HepG2 (cell line): ENCODE measurements around the gene CCDC91. TPM values are rescaled to one million over a fixed set of nuclear protein-coding genes. Genes with fewer than 3 reads are reported as not detected.

Experiments used
- ATAC-seq: fragments of 200-7000 bp; cut with Tn5 transposase; 3 replicates; pipeline ENCODE4 v1.9.1; 2020; ENCODE audit warnings: mild to moderate bottlenecking, moderate library complexity
- BruUV-seq: library from RNA; stranded (reverse); fragments of 400-500 nt; replicated peaks from 2 replicates; lab custom pipeline; 2021; lab: Mats Ljungman, UMichigan
- CTCF ChIA-PET: fragments of 300-600 bp; formaldehyde crosslinking; extraction: SDS; loops from one replicate; lab custom pipeline; 2021; ENCODE audit warnings: low total read pairs, inconsistent platforms, low intra/inter-chr PET ratio; lab: Yijun Ruan, JAX
- POLR2A ChIA-PET: fragments of 350-600 bp; sonication (Branson Sonifier 250); formaldehyde crosslinking; loops from one replicate; lab custom pipeline; 2020; ENCODE audit warnings: antibody characterized with exemption, inconsistent platforms; lab: Yijun Ruan, JAX
- DNase-seq: peaks from one replicate; pipeline ENCODE4 v3.0.0-alpha.2; 2015; ENCODE audit warnings: low spot score
- FAIRE-seq: peaks from 3 replicates; lab custom pipeline; 2011; peaks lifted over from hg19 to GRCh38; lab: Jason Lieb, UNC
- H2AFZ ChIP-seq: one replicate; pipeline ENCODE4 v1.6.1; 2011; ENCODE audit warnings: low read length, inconsistent platforms
- H3K27ac ChIP-seq: fragments of 300-600 bp; 3 replicates; pipeline ENCODE4 v1.8.0; 2011; ENCODE audit warnings: mixed run types, mild to moderate bottlenecking, mixed read lengths, low read length, inconsistent platforms; ENCODE audit not compliant: insufficient read depth; ENCODE audit errors: extremely low read length
- H3K27me3 ChIP-seq, 2 experiments: fragments of 200-600 bp in 1 of 2; 2 replicates in 1 of 2; 3 replicates in 1 of 2; pipeline versions ENCODE4 v1.6.0 to v1.8.0; 2011; ENCODE audit warnings: low read length in 2 of 2, mild to moderate bottlenecking in 2 of 2, moderate library complexity in 2 of 2, inconsistent platforms in 1 of 2; ENCODE audit not compliant: insufficient read depth in 2 of 2, control insufficient read depth in 1 of 2
- H3K36me3 ChIP-seq, 2 experiments: fragments of 200-600 bp in 1 of 2; replicated peaks in 1 of 2; 2 replicates in 1 of 2; 3 replicates in 1 of 2; pipeline versions ENCODE4 v1.5.1 to v1.8.0; 2011; ENCODE audit warnings: low read length in 2 of 2, inconsistent platforms in 1 of 2; ENCODE audit not compliant: insufficient read depth in 2 of 2, control insufficient read depth in 1 of 2
- H3K4me1 ChIP-seq: 2 replicates; pipeline ENCODE4 v1.5.1; 2012; ENCODE audit warnings: low read length, inconsistent platforms; ENCODE audit not compliant: insufficient read depth
- H3K4me2 ChIP-seq: 2 replicates; pipeline ENCODE4 v1.6.0; 2011; ENCODE audit warnings: low read depth, low read length, inconsistent platforms
- H3K4me3 ChIP-seq, 3 experiments: fragments of 200-600 bp in 1 of 3; sonication (generic), shearing (Covaris generic) in 1 of 3; replicated peaks in 1 of 3; 2 replicates each; pipeline ENCODE4 v1.5.1; 2011 to 2016; ENCODE audit warnings: low read length in 3 of 3, inconsistent platforms in 2 of 3, low read depth in 2 of 3, mild to moderate bottlenecking in 2 of 3, control low read depth in 1 of 3, mixed read lengths in 1 of 3; ENCODE audit not compliant: insufficient read depth in 1 of 3
- H3K79me2 ChIP-seq: one replicate; pipeline ENCODE4 v1.6.1; 2011; ENCODE audit warnings: low read length, inconsistent platforms; ENCODE audit not compliant: insufficient read depth
- H3K9ac ChIP-seq: 2 replicates; pipeline ENCODE4 v1.6.0; 2011; ENCODE audit warnings: mild to moderate bottlenecking, low read depth, low read length, inconsistent platforms; ENCODE audit not compliant: insufficient read depth
- H3K9me3 ChIP-seq: 2 replicates; pipeline ENCODE4 v1.5.1; 2012; ENCODE audit warnings: mild to moderate bottlenecking, low read length
- H4K20me1 ChIP-seq: 2 replicates; pipeline ENCODE4 v1.6.0; 2011; ENCODE audit warnings: inconsistent platforms, mild to moderate bottlenecking, low read length, moderate library complexity; ENCODE audit not compliant: insufficient read depth
- NPAS2 ChIP-seq: sonication (generic); formaldehyde crosslinking; IDR thresholded peaks from 2 replicates; pipeline ENCODE4 v1.8.0; 2022; ENCODE audit warnings: mild to moderate bottlenecking, missing genetic modification reagents, borderline replicate concordance
- SIX4 ChIP-seq: sonication (generic); formaldehyde crosslinking; IDR thresholded peaks from 2 replicates; pipeline ENCODE4 v1.4.0; 2020; ENCODE audit warnings: missing genetic modification reagents
- SUZ12 ChIP-seq: fragments of 150-350 bp; IDR thresholded peaks from 2 replicates; pipeline ENCODE4 v1.6.1; 2014; ENCODE audit warnings: low read depth, low read length
- ZNF484 ChIP-seq: sonication (generic); formaldehyde crosslinking; IDR thresholded peaks from 2 replicates; pipeline ENCODE4 v1.5.1; 2020; ENCODE audit warnings: mild to moderate bottlenecking, low read depth, missing genetic modification reagents, borderline replicate concordance
- ZNF740 ChIP-seq: sonication (generic); formaldehyde crosslinking; IDR thresholded peaks from 2 replicates; pipeline ENCODE4 v1.4.0; 2020; ENCODE audit warnings: missing genetic modification reagents
- ZSCAN12 ChIP-seq: sonication (generic); formaldehyde crosslinking; IDR thresholded peaks from 2 replicates; pipeline ENCODE4 v1.9.0; 2021; ENCODE audit warnings: mild to moderate bottlenecking, missing genetic modification reagents
- WGBS: methylation state at CpG from one replicate; pipeline ENCODE4 v1.1.6; 2017; ENCODE audit warnings: low lambda C conversion rate; 5-methylcytosine and 5-hydroxymethylcytosine counted together
- in situ Hi-C: cut with HindIII; loops from 2 replicates; pipeline ENCODE4 v1.10.0; 2017; ENCODE audit warnings: low pct_unique_long_range_greater_than_20kb; ENCODE audit not compliant: extremely low pct_ligation_motif_present
- intact Hi-C: fragments of 100-400 bp; cut with micrococcal nuclease; formaldehyde crosslinking; loops from one replicate; pipeline ENCODE4 v1.10.0; 2022; ENCODE audit not compliant: unreplicated experiment
- polyA plus RNA-seq, 8 experiments: library from polyadenylated mRNA; depleted of rRNA in 3 of 8; stranded (reverse) in 7 of 8; unstranded in 1 of 8; fragments of >200 nt; fragmentation: Illumina TruSeq in 4 of 8; extraction: Trizol in 4 of 8; gene quantifications; 2 replicates each; pipeline versions ENCODE4 v1.2.1 to v1.2.3, GENCODE V29; 2011 to 2016; ENCODE audit warnings: low read depth in 4 of 8, missing spikeins in 1 of 8, mixed read lengths in 1 of 8; ENCODE audit not compliant: insufficient read depth in 1 of 8
- total RNA-seq, 5 experiments: library from RNA; depleted of rRNA; stranded (reverse); fragments of >200 nt; fragmentation: Illumina TruSeq; extraction: Trizol; gene quantifications; 2 replicates each; pipeline ENCODE4 v1.2.3, GENCODE V29; 2016; ENCODE audit warnings: low read depth in 1 of 5
- TF ChIP-seq, protein P1 (sequence below): sonication (generic); formaldehyde crosslinking; IDR thresholded peaks from 2 replicates; pipeline ENCODE4 v1.5.0; 2020; ENCODE audit warnings: missing genetic modification reagents
- TF ChIP-seq, protein P2 (sequence below): sonication (generic); formaldehyde crosslinking; IDR thresholded peaks from 2 replicates; pipeline ENCODE4 v1.4.0; 2020; ENCODE audit warnings: mild to moderate bottlenecking, low read depth, missing genetic modification reagents
- TF ChIP-seq, protein P3 (sequence below): IDR thresholded peaks from 2 replicates; pipeline ENCODE4 v1.6.1; 2016; ENCODE audit warnings: missing compliant biosample characterization, missing genetic modification reagents, borderline replicate concordance
- TF ChIP-seq, protein P4 (sequence below): sonication (generic); formaldehyde crosslinking; IDR thresholded peaks from one replicate; pipeline ENCODE4 v1.5.1; 2020; ENCODE audit warnings: mild to moderate bottlenecking, missing genetic modification reagents; ENCODE audit errors: not compliant biosample characterization
- TF ChIP-seq, protein P5 (sequence below): sonication (generic); formaldehyde crosslinking; conservative IDR thresholded peaks from 2 replicates; pipeline ENCODE4 v1.8.0; 2022; ENCODE audit warnings: mild to moderate bottlenecking, moderate library complexity, missing genetic modification reagents

Gene CCDC91
- total and polyA plus RNA-seq, 2 of the 13 experiments (the other 11 are each of a cell fraction or from before 2014, with no cell fraction given), result 9.8 to 15.8 TPM

DNA sequence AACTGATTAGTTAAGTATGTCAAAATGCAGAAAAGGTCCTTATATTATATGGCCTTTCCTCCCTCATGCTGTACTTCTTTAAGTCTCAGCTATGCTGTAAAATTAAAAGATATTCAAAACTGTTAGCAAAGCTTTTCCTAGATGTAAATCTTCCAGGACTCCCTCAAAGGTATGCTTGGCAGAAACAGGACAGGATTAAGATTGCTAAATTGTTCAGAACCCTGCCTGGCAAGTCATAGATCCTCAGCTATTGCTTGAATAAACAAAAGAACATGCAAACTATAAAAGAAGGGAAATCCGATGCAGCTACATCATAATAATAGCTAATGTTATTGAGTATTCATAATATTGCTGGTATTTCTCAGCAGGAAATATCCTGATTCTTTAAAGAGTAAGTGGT lies 322.6 kb downstream of the CCDC91 start:
- H3K27ac ChIP-seq, result no peak overlapping the region
- ChIA-PET CTCF (no interaction called here), POLR2A (no interaction called here)
- no peaks in the 10 kb centered on the region for H3K9me3 ChIP-seq
- no peak for FAIRE-seq
- in situ Hi-C loops, result no loop called here
- BruUV-seq, result no TSS peak
- no peaks in the 10 kb centered on the region for H3K27me3 ChIP-seq
- no peak overlapping the region for H3K9ac ChIP-seq
- no peak overlapping the region for H3K4me3 ChIP-seq
- WGBS, result 63% methylated on average over 1 of the region's 1 CpG
- no peak for ATAC-seq
- no peaks in the 10 kb centered on the region for H3K4me1 ChIP-seq
- DNase-seq, result no peak
- H4K20me1 ChIP-seq, result no peaks in the 10 kb centered on the region
- H3K4me2 ChIP-seq, result no peak overlapping the region
- intact Hi-C loops, result no loop called here
- no peaks in the 10 kb centered on the region for H3K36me3 ChIP-seq
- no peaks in the 10 kb centered on the region for H3K79me2 ChIP-seq
- H2AFZ ChIP-seq, result no peak overlapping the region
- TF ChIP-seq, protein P1, sequence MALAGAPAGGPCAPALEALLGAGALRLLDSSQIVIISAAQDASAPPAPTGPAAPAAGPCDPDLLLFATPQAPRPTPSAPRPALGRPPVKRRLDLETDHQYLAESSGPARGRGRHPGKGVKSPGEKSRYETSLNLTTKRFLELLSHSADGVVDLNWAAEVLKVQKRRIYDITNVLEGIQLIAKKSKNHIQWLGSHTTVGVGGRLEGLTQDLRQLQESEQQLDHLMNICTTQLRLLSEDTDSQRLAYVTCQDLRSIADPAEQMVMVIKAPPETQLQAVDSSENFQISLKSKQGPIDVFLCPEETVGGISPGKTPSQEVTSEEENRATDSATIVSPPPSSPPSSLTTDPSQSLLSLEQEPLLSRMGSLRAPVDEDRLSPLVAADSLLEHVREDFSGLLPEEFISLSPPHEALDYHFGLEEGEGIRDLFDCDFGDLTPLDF (CRISPR knock-in tag), result no peak
- TF ChIP-seq NPAS2, result no peak
- TF ChIP-seq ZSCAN12 (CRISPR knock-in tag), result no peak
- TF ChIP-seq SIX4 (CRISPR knock-in tag), result no peak
- TF ChIP-seq, protein P2, sequence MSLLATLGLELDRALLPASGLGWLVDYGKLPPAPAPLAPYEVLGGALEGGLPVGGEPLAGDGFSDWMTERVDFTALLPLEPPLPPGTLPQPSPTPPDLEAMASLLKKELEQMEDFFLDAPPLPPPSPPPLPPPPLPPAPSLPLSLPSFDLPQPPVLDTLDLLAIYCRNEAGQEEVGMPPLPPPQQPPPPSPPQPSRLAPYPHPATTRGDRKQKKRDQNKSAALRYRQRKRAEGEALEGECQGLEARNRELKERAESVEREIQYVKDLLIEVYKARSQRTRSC, result no peak
- no peak for TF ChIP-seq ZNF740 (CRISPR knock-in tag)
- TF ChIP-seq, protein P3, sequence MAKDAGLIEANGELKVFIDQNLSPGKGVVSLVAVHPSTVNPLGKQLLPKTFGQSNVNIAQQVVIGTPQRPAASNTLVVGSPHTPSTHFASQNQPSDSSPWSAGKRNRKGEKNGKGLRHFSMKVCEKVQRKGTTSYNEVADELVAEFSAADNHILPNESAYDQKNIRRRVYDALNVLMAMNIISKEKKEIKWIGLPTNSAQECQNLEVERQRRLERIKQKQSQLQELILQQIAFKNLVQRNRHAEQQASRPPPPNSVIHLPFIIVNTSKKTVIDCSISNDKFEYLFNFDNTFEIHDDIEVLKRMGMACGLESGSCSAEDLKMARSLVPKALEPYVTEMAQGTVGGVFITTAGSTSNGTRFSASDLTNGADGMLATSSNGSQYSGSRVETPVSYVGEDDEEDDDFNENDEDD (CRISPR knock-in tag), result no peak
- TF ChIP-seq, protein P4, sequence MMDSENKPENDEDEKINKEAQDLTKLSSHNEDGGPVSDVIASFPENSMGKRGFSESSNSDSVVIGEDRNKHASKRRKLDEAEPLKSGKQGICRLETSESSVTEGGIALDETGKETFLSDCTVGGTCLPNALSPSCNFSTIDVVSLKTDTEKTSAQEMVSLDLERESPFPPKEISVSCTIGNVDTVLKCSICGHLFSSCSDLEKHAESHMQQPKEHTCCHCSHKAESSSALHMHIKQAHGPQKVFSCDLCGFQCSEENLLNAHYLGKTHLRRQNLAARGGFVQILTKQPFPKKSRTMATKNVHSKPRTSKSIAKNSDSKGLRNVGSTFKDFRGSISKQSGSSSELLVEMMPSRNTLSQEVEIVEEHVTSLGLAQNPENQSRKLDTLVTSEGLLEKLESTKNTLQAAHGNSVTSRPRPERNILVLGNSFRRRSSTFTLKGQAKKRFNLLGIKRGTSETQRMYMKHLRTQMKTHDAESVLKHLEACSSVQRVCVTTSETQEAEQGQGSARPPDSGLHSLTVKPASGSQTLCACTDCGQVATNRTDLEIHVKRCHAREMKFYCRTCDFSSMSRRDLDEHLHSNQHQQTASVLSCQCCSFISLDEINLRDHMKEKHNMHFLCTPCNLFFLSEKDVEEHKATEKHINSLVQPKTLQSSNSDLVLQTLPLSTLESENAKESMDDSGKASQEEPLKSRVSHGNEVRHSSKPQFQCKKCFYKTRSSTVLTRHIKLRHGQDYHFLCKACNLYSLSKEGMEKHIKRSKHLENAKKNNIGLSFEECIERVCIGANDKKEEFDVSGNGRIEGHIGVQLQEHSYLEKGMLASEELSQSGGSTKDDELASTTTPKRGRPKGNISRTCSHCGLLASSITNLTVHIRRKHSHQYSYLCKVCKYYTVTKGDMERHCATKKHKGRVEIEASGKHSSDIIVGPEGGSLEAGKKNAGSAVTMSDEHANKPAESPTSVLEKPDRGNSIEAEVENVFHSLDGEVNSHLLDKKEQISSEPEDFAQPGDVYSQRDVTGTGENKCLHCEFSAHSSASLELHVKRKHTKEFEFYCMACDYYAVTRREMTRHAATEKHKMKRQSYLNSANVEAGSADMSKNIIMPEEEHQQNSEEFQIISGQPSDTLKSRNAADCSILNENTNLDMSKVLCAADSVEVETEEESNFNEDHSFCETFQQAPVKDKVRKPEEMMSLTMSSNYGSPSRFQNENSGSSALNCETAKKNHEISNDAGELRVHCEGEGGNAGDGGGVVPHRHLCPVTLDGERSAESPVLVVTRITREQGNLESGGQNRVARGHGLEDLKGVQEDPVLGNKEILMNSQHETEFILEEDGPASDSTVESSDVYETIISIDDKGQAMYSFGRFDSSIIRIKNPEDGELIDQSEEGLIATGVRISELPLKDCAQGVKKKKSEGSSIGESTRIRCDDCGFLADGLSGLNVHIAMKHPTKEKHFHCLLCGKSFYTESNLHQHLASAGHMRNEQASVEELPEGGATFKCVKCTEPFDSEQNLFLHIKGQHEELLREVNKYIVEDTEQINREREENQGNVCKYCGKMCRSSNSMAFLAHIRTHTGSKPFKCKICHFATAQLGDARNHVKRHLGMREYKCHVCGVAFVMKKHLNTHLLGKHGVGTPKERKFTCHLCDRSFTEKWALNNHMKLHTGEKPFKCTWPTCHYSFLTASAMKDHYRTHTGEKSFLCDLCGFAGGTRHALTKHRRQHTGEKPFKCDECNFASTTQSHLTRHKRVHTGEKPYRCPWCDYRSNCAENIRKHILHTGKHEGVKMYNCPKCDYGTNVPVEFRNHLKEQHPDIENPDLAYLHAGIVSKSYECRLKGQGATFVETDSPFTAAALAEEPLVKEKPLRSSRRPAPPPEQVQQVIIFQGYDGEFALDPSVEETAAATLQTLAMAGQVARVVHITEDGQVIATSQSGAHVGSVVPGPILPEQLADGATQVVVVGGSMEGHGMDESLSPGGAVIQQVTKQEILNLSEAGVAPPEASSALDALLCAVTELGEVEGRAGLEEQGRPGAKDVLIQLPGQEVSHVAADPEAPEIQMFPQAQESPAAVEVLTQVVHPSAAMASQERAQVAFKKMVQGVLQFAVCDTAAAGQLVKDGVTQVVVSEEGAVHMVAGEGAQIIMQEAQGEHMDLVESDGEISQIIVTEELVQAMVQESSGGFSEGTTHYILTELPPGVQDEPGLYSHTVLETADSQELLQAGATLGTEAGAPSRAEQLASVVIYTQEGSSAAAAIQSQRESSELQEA (CRISPR knock-in tag), result no peak
- TF ChIP-seq, protein P5, sequence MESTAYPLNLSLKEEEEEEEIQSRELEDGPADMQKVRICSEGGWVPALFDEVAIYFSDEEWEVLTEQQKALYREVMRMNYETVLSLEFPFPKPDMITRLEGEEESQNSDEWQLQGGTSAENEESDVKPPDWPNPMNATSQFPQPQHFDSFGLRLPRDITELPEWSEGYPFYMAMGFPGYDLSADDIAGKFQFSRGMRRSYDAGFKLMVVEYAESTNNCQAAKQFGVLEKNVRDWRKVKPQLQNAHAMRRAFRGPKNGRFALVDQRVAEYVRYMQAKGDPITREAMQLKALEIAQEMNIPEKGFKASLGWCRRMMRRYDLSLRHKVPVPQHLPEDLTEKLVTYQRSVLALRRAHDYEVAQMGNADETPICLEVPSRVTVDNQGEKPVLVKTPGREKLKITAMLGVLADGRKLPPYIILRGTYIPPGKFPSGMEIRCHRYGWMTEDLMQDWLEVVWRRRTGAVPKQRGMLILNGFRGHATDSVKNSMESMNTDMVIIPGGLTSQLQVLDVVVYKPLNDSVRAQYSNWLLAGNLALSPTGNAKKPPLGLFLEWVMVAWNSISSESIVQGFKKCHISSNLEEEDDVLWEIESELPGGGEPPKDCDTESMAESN, result no peak
- TF ChIP-seq ZNF484 (CRISPR knock-in tag), result no peak
- no peak for TF ChIP-seq SUZ12
